ENCODE data around the gene PTPN4.

DNA sequence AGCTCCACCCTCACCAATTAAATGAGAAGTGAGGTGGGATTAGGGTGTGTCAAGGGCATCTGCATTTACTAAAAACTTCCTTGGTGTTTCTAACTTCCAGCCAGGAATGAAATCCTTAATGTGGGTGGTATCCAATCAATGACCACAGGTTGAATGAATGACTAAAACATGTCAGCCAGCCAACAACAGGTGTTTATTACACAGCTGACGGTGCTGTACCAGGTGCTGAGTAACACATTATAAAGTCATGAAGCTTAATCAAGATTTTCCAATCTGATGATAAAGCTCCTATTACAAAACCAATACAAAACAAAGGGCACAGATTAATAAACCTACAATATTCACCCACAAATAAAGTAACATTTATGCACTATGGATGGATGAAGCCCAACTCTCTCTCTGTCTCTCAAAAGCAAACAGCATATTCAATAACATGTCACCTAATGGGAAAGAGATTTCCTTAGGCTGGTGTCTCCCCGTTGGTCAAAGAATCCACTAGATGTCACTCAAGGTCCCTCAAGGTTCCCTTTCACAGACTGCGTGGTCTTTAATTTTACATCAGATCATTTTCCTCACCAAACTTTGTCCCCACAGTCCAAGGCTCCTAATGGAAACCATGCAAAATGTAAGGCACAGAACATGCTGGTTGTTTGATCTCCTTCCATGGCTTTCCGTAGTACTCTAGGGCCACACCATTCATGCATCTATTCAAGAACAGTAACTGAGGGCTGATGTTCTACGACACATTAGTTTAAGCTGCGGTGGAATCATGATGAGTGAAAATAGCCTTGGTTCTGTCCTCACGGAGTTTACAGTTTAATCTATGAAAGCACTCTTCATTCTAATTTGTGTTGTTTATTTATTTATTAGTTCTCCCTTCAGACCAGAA, 6.4 kb upstream of the PTPN4 start:
- TF ChIP-seq, protein P1, sequence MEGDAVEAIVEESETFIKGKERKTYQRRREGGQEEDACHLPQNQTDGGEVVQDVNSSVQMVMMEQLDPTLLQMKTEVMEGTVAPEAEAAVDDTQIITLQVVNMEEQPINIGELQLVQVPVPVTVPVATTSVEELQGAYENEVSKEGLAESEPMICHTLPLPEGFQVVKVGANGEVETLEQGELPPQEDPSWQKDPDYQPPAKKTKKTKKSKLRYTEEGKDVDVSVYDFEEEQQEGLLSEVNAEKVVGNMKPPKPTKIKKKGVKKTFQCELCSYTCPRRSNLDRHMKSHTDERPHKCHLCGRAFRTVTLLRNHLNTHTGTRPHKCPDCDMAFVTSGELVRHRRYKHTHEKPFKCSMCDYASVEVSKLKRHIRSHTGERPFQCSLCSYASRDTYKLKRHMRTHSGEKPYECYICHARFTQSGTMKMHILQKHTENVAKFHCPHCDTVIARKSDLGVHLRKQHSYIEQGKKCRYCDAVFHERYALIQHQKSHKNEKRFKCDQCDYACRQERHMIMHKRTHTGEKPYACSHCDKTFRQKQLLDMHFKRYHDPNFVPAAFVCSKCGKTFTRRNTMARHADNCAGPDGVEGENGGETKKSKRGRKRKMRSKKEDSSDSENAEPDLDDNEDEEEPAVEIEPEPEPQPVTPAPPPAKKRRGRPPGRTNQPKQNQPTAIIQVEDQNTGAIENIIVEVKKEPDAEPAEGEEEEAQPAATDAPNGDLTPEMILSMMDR (conservative IDR thresholded peaks at IDR 0.05), result peak; percentile 83
- no peak for TF ChIP-seq ZFX (IDR thresholded peaks at IDR 0.05)
